WERI-Rb-1 (cell line): Measurements from ENCODE around the gene ADGRA1.

Experiments used
- DNase-seq: peaks from one replicate; pipeline ENCODE4 v3.0.0-alpha.2; 2020
- H3K27ac ChIP-seq: fragments of 250-450 bp; sonication (Bioruptor Pico); 2 replicates; pipeline ENCODE4 v1.5.1; 2020; ENCODE audit warnings: mild to moderate bottlenecking, moderate library complexity
- H3K27me3 ChIP-seq: fragments of 250-450 bp; sonication (Bioruptor Pico); 2 replicates; pipeline ENCODE4 v1.5.1; 2021; ENCODE audit warnings: mild to moderate bottlenecking, low read depth, moderate library complexity; ENCODE audit not compliant: insufficient read depth, severe bottlenecking
- H3K36me3 ChIP-seq: fragments of 250-450 bp; sonication (Bioruptor Pico); 2 replicates; pipeline ENCODE4 v1.5.1; 2020; ENCODE audit warnings: mild to moderate bottlenecking, moderate library complexity
- H3K4me3 ChIP-seq: 2 replicates; pipeline ENCODE4 v1.5.1; 2011; ENCODE audit warnings: low read depth, mild to moderate bottlenecking, control low read depth, low read length
- H3K9me3 ChIP-seq: fragments of 250-450 bp; sonication (Bioruptor Pico); 2 replicates; pipeline ENCODE4 v1.5.1; 2021; ENCODE audit warnings: mild to moderate bottlenecking, moderate library complexity; ENCODE audit not compliant: severe bottlenecking
- TF ChIP-seq, protein P1 (sequence below): IDR thresholded peaks from 2 replicates; pipeline ENCODE4 v1.5.1; 2011; ENCODE audit warnings: low read depth, mild to moderate bottlenecking, control low read depth, inconsistent platforms, low read length

Gene ADGRA1

DNA sequence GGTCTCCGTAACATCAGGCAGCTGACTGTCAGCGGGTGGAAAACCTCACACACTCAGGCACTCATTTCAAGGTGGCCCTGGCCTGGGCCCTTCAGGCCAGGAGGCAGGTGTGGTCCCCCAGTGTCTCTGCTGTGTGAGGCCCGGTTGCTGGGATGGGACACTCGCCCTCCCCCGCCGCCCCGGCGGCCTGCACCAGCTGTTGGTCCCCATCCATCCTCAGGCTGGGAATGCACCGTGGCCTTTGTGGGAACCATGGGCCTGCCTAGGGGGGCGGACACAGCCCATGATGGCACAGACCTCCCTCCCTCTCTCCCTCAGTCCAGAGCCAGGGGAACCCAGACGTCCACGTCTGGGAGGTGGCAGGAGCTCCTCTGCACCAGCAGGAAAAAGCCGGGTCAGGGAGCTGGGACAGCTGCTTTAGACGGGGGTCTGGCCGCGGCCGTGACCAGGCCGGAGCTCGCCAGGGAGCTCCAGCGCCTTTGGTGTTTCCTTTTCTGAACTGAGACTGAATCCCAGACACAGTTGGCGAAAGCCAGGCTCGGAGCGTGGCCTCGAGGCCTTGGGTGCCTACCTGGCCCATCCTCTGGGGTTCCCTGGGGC is 15.7 kb downstream of the ADGRA1 start:
- H3K9me3 ChIP-seq = peaks cover 11% of the 10 kb centered on the region
- no peak for DNase-seq
- no peak overlapping the region for H3K27ac ChIP-seq
- TF ChIP-seq, protein P1, sequence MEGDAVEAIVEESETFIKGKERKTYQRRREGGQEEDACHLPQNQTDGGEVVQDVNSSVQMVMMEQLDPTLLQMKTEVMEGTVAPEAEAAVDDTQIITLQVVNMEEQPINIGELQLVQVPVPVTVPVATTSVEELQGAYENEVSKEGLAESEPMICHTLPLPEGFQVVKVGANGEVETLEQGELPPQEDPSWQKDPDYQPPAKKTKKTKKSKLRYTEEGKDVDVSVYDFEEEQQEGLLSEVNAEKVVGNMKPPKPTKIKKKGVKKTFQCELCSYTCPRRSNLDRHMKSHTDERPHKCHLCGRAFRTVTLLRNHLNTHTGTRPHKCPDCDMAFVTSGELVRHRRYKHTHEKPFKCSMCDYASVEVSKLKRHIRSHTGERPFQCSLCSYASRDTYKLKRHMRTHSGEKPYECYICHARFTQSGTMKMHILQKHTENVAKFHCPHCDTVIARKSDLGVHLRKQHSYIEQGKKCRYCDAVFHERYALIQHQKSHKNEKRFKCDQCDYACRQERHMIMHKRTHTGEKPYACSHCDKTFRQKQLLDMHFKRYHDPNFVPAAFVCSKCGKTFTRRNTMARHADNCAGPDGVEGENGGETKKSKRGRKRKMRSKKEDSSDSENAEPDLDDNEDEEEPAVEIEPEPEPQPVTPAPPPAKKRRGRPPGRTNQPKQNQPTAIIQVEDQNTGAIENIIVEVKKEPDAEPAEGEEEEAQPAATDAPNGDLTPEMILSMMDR = no peak
- H3K4me3 ChIP-seq = no peak overlapping the region
- no peaks in the 10 kb centered on the region for H3K27me3 ChIP-seq
- H3K36me3 ChIP-seq = no peaks in the 10 kb centered on the region

GRCh38 chr10:133104068-133104962 is 16.6 kb downstream of the ADGRA1 start:
- no peaks in the 10 kb centered on the region for H3K36me3 ChIP-seq
- H3K27me3 ChIP-seq = no peaks in the 10 kb centered on the region
- TF ChIP-seq, protein P1 = no peak
- no peak for DNase-seq
- peaks cover 11% of the 10 kb centered on the region for H3K9me3 ChIP-seq
- no peak overlapping the region for H3K27ac ChIP-seq
- H3K4me3 ChIP-seq = no peak overlapping the region

GRCh38 chr10:133104963-133105640 is 17.4 kb downstream of the ADGRA1 start:
- no peaks in the 10 kb centered on the region for H3K27me3 ChIP-seq
- no peak overlapping the region for H3K4me3 ChIP-seq
- TF ChIP-seq, protein P1 = no peak
- no peak overlapping the region for H3K27ac ChIP-seq
- no peaks in the 10 kb centered on the region for H3K36me3 ChIP-seq
- DNase-seq = no peak
- peaks cover 11% of the 10 kb centered on the region for H3K9me3 ChIP-seq

GRCh38 chr10:133105686-133106390 is 18.1 kb downstream of the ADGRA1 start:
- Histone ChIP-seq H3K4me3 (no peak overlapping the region), H3K27me3 (no peaks in the 10 kb centered on the region), H3K9me3 (peaks cover 15% of the 10 kb centered on the region), H3K27ac (no peak overlapping the region), H3K36me3 (no peaks in the 10 kb centered on the region)
- TF ChIP-seq, protein P1 = no peak
- DNase-seq = no peak

GRCh38 chr10:133106516-133106915 is 18.8 kb downstream of the ADGRA1 start:
- no peak overlapping the region for H3K4me3 ChIP-seq
- TF ChIP-seq, protein P1 = no peak
- H3K9me3 ChIP-seq = peaks cover 15% of the 10 kb centered on the region
- no peak overlapping the region for H3K27ac ChIP-seq
- no peak for DNase-seq
- H3K27me3 ChIP-seq = no peaks in the 10 kb centered on the region
- no peaks in the 10 kb centered on the region for H3K36me3 ChIP-seq
